Neural cell (in vitro differentiated cells): ENCODE measurements around the gene ADAMTS17.

Experiments
- EP300 ChIP-seq: fragments of 450-650 bp; conservative IDR thresholded peaks from 2 replicates; pipeline ENCODE4 v1.6.1; 2014; ENCODE audit warnings: antibody characterized with exemption, mild to moderate bottlenecking, moderate library complexity; ENCODE audit not compliant: poor library complexity, severe bottlenecking
- EZH2 ChIP-seq: fragments of 200-600, 300-800 bp; shearing (Covaris generic), sonication (generic); IDR thresholded peaks from 2 replicates; pipeline ENCODE4 v1.6.1; 2014; ENCODE audit warnings: antibody characterized with exemption, low read length, borderline replicate concordance, mild to moderate bottlenecking; ENCODE audit not compliant: insufficient read depth, poor library complexity, severe bottlenecking
- POLR2AphosphoS5 ChIP-seq: IDR thresholded peaks from 2 replicates; pipeline ENCODE4 v1.6.1; 2012
- RAD21 ChIP-seq: fragments of 450-650 bp; conservative IDR thresholded peaks from 2 replicates; pipeline ENCODE4 v1.6.1; 2014; ENCODE audit warnings: antibody characterized with exemption, mild to moderate bottlenecking, moderate library complexity
- TAF1 ChIP-seq: IDR thresholded peaks from 2 replicates; pipeline ENCODE4 v1.6.1; 2012; ENCODE audit warnings: low read depth
- TF ChIP-seq, protein P1 (sequence below): fragments of 450-650 bp; IDR thresholded peaks from 2 replicates; pipeline ENCODE4 v1.5.1; 2014; ENCODE audit warnings: antibody characterized with exemption, mild to moderate bottlenecking, moderate library complexity; ENCODE audit not compliant: poor library complexity, severe bottlenecking
- TF ChIP-seq, protein P2 (sequence below): IDR thresholded peaks from 2 replicates; pipeline ENCODE4 v1.6.1; 2012; ENCODE audit warnings: borderline replicate concordance

DNA sequence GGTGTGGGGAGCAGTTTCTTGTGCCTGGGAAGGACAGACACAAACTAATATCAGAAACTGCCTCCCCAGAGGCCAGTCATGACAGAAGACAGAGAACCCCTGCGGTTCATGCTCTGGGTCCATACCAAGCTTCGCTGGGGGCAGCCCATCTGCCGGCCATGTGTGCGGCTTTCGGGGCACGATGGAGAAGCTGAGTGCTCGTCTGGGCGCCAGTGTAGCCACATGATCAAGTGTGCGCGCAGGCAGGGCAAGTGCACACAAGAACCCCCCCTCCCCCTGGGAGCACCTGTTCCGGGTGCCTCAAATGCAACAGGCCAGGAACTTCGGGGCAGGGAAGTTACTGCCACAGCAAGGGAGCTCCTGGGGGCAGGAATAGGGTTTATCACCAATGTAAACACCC is 1.8 kb downstream of the ADAMTS17 start:
- TF ChIP-seq, protein P1, sequence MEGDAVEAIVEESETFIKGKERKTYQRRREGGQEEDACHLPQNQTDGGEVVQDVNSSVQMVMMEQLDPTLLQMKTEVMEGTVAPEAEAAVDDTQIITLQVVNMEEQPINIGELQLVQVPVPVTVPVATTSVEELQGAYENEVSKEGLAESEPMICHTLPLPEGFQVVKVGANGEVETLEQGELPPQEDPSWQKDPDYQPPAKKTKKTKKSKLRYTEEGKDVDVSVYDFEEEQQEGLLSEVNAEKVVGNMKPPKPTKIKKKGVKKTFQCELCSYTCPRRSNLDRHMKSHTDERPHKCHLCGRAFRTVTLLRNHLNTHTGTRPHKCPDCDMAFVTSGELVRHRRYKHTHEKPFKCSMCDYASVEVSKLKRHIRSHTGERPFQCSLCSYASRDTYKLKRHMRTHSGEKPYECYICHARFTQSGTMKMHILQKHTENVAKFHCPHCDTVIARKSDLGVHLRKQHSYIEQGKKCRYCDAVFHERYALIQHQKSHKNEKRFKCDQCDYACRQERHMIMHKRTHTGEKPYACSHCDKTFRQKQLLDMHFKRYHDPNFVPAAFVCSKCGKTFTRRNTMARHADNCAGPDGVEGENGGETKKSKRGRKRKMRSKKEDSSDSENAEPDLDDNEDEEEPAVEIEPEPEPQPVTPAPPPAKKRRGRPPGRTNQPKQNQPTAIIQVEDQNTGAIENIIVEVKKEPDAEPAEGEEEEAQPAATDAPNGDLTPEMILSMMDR: no peak
- TF ChIP-seq EP300 (no peak), POLR2AphosphoS5 (no peak), TAF1 (no peak), RAD21 (no peak), EZH2 (no peak)
- TF ChIP-seq, protein P2, sequence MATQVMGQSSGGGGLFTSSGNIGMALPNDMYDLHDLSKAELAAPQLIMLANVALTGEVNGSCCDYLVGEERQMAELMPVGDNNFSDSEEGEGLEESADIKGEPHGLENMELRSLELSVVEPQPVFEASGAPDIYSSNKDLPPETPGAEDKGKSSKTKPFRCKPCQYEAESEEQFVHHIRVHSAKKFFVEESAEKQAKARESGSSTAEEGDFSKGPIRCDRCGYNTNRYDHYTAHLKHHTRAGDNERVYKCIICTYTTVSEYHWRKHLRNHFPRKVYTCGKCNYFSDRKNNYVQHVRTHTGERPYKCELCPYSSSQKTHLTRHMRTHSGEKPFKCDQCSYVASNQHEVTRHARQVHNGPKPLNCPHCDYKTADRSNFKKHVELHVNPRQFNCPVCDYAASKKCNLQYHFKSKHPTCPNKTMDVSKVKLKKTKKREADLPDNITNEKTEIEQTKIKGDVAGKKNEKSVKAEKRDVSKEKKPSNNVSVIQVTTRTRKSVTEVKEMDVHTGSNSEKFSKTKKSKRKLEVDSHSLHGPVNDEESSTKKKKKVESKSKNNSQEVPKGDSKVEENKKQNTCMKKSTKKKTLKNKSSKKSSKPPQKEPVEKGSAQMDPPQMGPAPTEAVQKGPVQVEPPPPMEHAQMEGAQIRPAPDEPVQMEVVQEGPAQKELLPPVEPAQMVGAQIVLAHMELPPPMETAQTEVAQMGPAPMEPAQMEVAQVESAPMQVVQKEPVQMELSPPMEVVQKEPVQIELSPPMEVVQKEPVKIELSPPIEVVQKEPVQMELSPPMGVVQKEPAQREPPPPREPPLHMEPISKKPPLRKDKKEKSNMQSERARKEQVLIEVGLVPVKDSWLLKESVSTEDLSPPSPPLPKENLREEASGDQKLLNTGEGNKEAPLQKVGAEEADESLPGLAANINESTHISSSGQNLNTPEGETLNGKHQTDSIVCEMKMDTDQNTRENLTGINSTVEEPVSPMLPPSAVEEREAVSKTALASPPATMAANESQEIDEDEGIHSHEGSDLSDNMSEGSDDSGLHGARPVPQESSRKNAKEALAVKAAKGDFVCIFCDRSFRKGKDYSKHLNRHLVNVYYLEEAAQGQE: no peak
